VCaP (cell line): ENCODE data around the gene GSK3A.

Experiments used
- H3K27ac ChIP-seq: fragments of 450-650 bp; 2 replicates; pipeline ENCODE4 v1.5.1; 2017
- CTCF ChIP-seq: fragments of 450-650 bp; conservative IDR thresholded peaks from 2 replicates; pipeline ENCODE4 v1.5.1; 2017; ENCODE audit warnings: mild to moderate bottlenecking, moderate library complexity

GSK3A gene

DNA sequence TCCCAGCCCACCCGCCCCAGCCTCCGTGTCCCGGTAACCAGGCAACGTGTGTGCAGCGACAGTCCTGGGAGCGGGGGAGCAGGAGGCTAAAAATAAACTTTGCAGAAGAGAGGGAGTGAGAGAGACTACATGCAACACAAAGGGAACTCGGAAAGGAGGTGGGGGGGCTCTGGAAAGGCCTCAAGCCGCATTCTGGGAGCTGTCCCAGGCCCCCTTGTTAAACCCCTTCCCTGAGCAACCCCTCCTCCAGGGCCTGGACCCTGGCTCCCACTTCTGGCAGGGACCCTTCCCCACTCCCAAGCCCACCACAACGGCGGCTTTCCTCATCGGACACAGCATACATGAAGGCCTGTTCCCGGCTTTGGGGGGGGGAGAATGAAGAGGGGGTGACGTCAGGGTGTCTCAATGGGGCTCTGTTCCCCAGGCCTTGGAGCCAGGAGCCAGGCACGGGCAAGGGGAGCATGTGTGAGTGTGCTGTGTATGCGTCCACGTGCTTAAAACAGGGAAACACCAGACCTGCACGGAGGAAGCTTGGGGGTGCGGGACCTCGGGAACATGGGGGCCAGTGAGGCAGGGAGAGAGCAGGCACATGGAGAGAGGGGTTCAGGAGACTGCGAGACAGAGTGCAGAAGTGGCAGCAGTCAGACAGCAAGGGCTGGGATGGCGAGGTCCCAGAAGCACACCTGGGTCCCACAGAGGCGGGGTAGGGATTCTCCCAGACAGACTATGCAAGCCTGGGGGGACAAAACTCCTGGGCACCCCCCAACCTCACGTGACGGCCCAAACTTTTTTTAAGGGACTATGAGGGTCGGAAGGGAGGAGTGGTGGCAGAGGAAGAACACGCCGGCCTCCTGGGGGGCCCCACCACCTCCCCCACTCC, 10.2 kb upstream of the GSK3A start:
- no peak for TF ChIP-seq CTCF
- peak overlapping the region; percentile 91 for H3K27ac ChIP-seq

DNA sequence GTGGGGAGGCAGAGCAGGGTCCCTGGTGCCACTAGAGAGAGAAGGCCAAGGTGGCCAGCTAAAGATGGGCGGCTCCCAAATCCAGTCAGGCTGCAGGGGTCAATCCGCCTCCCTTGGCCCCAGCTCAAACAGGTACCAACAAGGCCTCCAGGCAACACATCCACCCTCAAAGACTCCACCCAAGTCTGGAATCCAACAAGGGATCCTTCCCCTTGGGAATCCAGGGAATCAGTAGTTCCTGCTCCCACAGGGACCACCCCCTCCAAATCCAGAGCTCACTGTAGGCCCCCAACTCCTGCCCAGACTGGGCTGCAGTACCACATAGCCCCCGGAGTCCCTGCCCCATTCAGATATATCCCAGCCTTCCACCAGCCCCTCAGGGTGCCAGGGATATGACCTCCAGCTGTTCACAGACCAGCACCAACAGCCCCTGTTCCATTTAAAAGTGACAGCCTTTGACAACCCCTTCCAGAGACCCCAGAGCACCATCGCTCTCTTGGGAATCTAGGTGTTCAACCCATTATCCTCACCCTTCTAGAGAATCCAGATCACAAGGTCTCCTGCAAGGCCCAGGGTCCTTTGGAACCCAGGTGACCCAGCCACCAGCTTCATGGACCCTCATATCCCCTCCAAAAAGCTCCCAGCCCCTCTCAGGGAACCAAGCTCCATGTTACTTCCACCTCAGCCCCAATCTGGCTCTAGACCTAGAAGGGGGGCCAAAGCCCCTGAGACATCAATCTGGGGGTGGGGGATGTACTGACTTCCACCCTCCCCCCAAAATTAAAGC, 9.4 kb upstream of the GSK3A start:
- no peak overlapping the region for H3K27ac ChIP-seq
- no peak for TF ChIP-seq CTCF

DNA sequence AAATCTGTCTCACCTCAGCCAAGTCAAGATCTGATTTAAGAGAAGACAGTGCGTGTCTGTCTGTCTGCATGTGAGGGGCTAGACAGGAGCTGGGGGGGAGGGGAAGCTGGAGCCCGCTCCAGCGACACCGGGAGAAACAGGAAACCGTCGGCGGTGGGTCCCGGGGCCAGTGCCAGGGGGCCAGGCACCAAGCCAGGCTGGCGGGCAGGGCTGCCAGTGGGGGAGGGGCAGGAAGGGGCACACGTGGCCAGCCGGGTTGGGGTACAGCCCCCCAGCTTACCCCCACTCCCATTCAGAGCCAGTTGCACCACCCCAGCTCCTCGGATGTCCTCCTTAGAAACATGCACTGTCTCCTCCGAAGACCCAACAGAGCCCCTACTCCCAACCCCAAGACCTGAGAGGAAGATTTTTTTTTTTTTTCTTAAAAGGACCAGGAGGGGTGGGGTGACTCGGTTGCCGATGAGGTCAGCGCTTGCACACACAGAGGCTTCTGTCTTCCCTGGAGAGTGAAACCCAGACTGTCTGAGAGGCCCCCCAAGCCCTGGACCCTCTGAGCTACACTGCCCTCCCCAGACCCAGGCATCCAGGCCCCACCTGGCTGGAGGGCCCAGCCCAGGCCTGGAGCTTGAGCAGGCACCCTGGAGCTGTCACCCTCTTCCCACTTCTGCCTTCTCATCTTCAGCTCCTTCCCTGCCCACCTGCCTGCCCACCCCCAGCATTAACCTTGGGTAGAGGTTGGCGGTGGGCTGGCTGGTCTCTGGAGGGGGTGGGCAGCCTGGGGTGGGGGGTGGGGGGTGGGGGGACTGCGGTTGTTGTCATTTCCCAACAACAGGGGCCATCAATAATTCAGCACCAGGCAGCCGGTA, 8.5 kb upstream of the GSK3A start:
- no peak overlapping the region for H3K27ac ChIP-seq
- no peak for TF ChIP-seq CTCF

GRCh38 chr19:42250183-42250665, 7.8 kb upstream of the GSK3A start:
- no peak for TF ChIP-seq CTCF
- H3K27ac ChIP-seq = no peak overlapping the region

GRCh38 chr19:42249769-42250168, 7.4 kb upstream of the GSK3A start:
- no peak for TF ChIP-seq CTCF
- no peak overlapping the region for H3K27ac ChIP-seq

- H3K27ac ChIP-seq = no peak overlapping the region
- TF ChIP-seq CTCF = no peak
Observed at GRCh38 chr19:42249149-42249750, 6.8 kb upstream of the GSK3A start.
